ENCODE measurements around the gene LRRC3.

The LRRC3 gene

GRCh38 chr21:44439211-44439600 is 16.1 kb upstream of the LRRC3 start:
- DNase-seq, result no peak
- H3K36me3 ChIP-seq (ENCODE audit: control insufficient read depth in 1 of 2, insufficient read depth in 2 of 2, low read depth in 1 of 2, low read length in 2 of 2), result no peaks in the 10 kb centered on the region
- H4K91ac ChIP-seq (ENCODE audit: low read length), result no peak overlapping the region
- no peak overlapping the region for H2AFZ ChIP-seq (ENCODE audit: low read depth, low read length)
- no peak overlapping the region for H3K14ac ChIP-seq (ENCODE audit: low read length in 2 of 2)
- H3K4ac ChIP-seq (ENCODE audit: low read depth in 1 of 2, low read length in 2 of 2), result no peak overlapping the region
- H3K4me3 ChIP-seq (ENCODE audit: insufficient read depth in 1 of 2, low read depth in 1 of 2, low read length in 2 of 2), result no peak overlapping the region
- no peaks in the 10 kb centered on the region for H3K79me1 ChIP-seq (replicated peaks; ENCODE audit: low read length, poor library complexity, severe bottlenecking)
- H2BK12ac ChIP-seq (ENCODE audit: low read length in 2 of 2), result no peak overlapping the region
- H4K8ac ChIP-seq (ENCODE audit: low read length), result no peak overlapping the region
- H3K4me1 ChIP-seq (ENCODE audit: control insufficient read depth, insufficient read depth, low read depth, low read length), result peaks cover 2% of the 10 kb centered on the region
- no peak overlapping the region for H3K23ac ChIP-seq (ENCODE audit: low read length in 2 of 2)
- H2AK5ac ChIP-seq (ENCODE audit: low read length, severe bottlenecking), result no peak overlapping the region
- H3K18ac ChIP-seq (ENCODE audit: low read depth in 1 of 2, low read length in 2 of 2), result no peak overlapping the region
- no peak overlapping the region for H3K9ac ChIP-seq (ENCODE audit: low read length)
- H3K27ac ChIP-seq (ENCODE audit: low read length, poor library complexity, severe bottlenecking), result no peak overlapping the region
- H3K27me3 ChIP-seq (ENCODE audit: control insufficient read depth in 1 of 2, insufficient read depth in 1 of 2, low read length in 2 of 2), result peaks cover 0 to 11% of the 10 kb centered on the region in 2 experiments
- H3K4me2 ChIP-seq (ENCODE audit: low read length, poor library complexity, severe bottlenecking), result no peak overlapping the region
- no peak overlapping the region for H2BK5ac ChIP-seq (ENCODE audit: low read depth, low read length, poor library complexity, severe bottlenecking)
- H2BK15ac ChIP-seq (ENCODE audit: low read depth, poor library complexity, severe bottlenecking), result no peak overlapping the region
- 85% methylated on average over 11 of the region's 11 CpGs for WGBS
- H3K9me3 ChIP-seq (ENCODE audit: control insufficient read depth, low read length), result no peaks in the 10 kb centered on the region
- H2BK120ac ChIP-seq (ENCODE audit: low read depth, low read length), result no peak overlapping the region

DNA sequence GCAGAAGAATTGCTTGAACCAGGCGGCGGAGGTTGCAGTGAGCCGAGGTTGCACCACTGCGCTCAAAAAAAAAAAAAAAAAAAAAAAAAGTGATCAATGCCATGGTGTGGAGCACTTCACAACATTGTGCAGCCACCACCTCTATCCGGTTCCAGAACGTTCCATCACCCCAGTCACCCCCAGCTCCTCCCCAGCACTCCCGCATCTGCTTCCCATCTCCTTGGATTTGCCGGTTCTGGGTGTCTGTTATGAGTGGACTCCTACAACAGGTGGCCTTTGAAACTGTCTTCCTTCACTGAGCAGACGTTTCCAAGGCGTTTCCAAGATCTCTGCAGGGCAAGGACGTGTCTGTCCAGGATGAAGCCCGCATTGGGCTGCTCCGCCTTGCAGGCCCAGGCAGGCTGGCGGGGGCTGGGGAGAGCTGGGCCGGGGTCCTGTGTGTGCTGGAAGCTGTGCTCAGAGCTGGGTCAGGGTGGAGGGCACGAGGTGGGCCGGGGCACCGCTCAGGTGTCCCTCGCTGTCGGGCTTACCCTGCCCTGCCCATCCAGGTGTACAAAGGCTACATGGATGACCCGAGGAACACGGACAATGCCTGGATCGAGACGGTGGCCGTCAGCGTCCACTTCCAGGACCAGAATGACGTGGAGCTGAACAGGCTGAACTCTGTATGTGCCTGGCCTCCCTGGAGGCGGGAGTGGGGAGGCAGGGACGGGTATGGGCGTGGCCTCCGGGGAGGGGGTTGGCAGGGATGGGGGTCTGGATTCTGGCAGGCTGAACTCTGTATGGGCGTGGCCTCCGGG is 14.9 kb upstream of the LRRC3 start:
- Histone ChIP-seq H3K27me3 (ENCODE audit: control insufficient read depth in 1 of 2, insufficient read depth in 1 of 2, low read length in 2 of 2) (peaks cover 0 to 22% of the 10 kb centered on the region in 2 experiments), H3K18ac (ENCODE audit: low read depth in 1 of 2, low read length in 2 of 2) (no peak overlapping the region), H4K8ac (ENCODE audit: low read length) (no peak overlapping the region), H3K4me1 (ENCODE audit: control insufficient read depth, insufficient read depth, low read depth, low read length) (no peaks in the 10 kb centered on the region), H2AK5ac (ENCODE audit: low read length, severe bottlenecking) (no peak overlapping the region), H2AFZ (ENCODE audit: low read depth, low read length) (no peak overlapping the region), H2BK120ac (ENCODE audit: low read depth, low read length) (no peak overlapping the region), H3K4me3 (ENCODE audit: insufficient read depth in 1 of 2, low read depth in 1 of 2, low read length in 2 of 2) (peak overlapping the region in 1 of 2 experiments; percentile 23), H3K9me3 (ENCODE audit: control insufficient read depth, low read length) (no peaks in the 10 kb centered on the region), H3K4ac (ENCODE audit: low read depth in 1 of 2, low read length in 2 of 2) (no peak overlapping the region), H4K91ac (ENCODE audit: low read length) (no peak overlapping the region), H3K27ac (ENCODE audit: low read length, poor library complexity, severe bottlenecking) (no peak overlapping the region), H3K23ac (ENCODE audit: low read length in 2 of 2) (no peak overlapping the region), H2BK12ac (ENCODE audit: low read length in 2 of 2) (no peak overlapping the region), H2BK5ac (ENCODE audit: low read depth, low read length, poor library complexity, severe bottlenecking) (no peak overlapping the region), H2BK15ac (ENCODE audit: low read depth, poor library complexity, severe bottlenecking) (no peak overlapping the region), H3K36me3 (ENCODE audit: control insufficient read depth in 1 of 2, insufficient read depth in 2 of 2, low read depth in 1 of 2, low read length in 2 of 2) (no peaks in the 10 kb centered on the region), H3K79me1 (replicated peaks; ENCODE audit: low read length, poor library complexity, severe bottlenecking) (no peaks in the 10 kb centered on the region), H3K9ac (ENCODE audit: low read length) (no peak overlapping the region), H3K14ac (ENCODE audit: low read length in 2 of 2) (no peak overlapping the region), H3K4me2 (ENCODE audit: low read length, poor library complexity, severe bottlenecking) (no peak overlapping the region)
- no peak for DNase-seq
- 79% methylated on average over 29 of the region's 33 CpGs for WGBS

DNA sequence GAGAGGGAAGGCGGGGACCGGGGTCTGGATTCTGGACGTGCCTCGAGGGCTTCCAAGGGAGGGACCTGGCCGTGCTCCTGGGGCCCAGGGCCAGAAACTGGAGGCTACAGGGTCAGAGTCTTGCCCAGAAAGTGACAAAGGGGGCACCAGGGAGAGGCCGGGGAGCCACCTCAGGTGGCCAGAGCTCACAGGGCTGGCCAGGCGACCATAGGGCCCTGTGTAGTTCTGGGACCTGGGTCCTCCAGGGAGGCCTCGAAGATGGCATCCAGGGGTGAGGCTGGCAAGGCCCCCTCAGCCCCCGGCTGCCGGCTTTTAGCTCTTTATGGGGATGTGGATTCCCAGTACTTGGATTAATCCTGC is 14.3 kb upstream of the LRRC3 start:
- no peak overlapping the region for H2BK12ac ChIP-seq (ENCODE audit: low read length in 2 of 2)
- WGBS, result 84% methylated on average over 10 of the region's 10 CpGs

GRCh38 chr21:44441581-44442265 is 13.6 kb upstream of the LRRC3 start:
- no peak overlapping the region for H3K27ac ChIP-seq (ENCODE audit: low read length, poor library complexity, severe bottlenecking)
- no peaks in the 10 kb centered on the region for H3K4me1 ChIP-seq (ENCODE audit: control insufficient read depth, insufficient read depth, low read depth, low read length)
- H2BK5ac ChIP-seq (ENCODE audit: low read depth, low read length, poor library complexity, severe bottlenecking), result no peak overlapping the region
- H2AK5ac ChIP-seq (ENCODE audit: low read length, severe bottlenecking), result no peak overlapping the region
- H2BK15ac ChIP-seq (ENCODE audit: low read depth, poor library complexity, severe bottlenecking), result no peak overlapping the region
- no peak overlapping the region for H3K23ac ChIP-seq (ENCODE audit: low read length in 2 of 2)
- H2BK12ac ChIP-seq (ENCODE audit: low read length in 2 of 2), result no peak overlapping the region
- peaks cover 0 to 32% of the 10 kb centered on the region in 2 experiments for H3K27me3 ChIP-seq (ENCODE audit: control insufficient read depth in 1 of 2, insufficient read depth in 1 of 2, low read length in 2 of 2)
- 91% methylated on average over 20 of the region's 20 CpGs for WGBS
- no peak overlapping the region for H3K4me2 ChIP-seq (ENCODE audit: low read length, poor library complexity, severe bottlenecking)
- no peak overlapping the region for H3K4me3 ChIP-seq (ENCODE audit: insufficient read depth in 1 of 2, low read depth in 1 of 2, low read length in 2 of 2)
- H4K8ac ChIP-seq (ENCODE audit: low read length), result no peak overlapping the region
- no peak overlapping the region for H3K14ac ChIP-seq (ENCODE audit: low read length in 2 of 2)
- H3K36me3 ChIP-seq (ENCODE audit: control insufficient read depth in 1 of 2, insufficient read depth in 2 of 2, low read depth in 1 of 2, low read length in 2 of 2), result no peaks in the 10 kb centered on the region
- no peak overlapping the region for H4K91ac ChIP-seq (ENCODE audit: low read length)
- H3K18ac ChIP-seq (ENCODE audit: low read depth in 1 of 2, low read length in 2 of 2), result no peak overlapping the region
- DNase-seq, result no peak
- no peak overlapping the region for H2BK120ac ChIP-seq (ENCODE audit: low read depth, low read length)
- no peaks in the 10 kb centered on the region for H3K79me1 ChIP-seq (replicated peaks; ENCODE audit: low read length, poor library complexity, severe bottlenecking)
- no peak overlapping the region for H2AFZ ChIP-seq (ENCODE audit: low read depth, low read length)
- H3K9me3 ChIP-seq (ENCODE audit: control insufficient read depth, low read length), result no peaks in the 10 kb centered on the region
- no peak overlapping the region for H3K4ac ChIP-seq (ENCODE audit: low read depth in 1 of 2, low read length in 2 of 2)
- no peak overlapping the region for H3K9ac ChIP-seq (ENCODE audit: low read length)

More for the DNA sequence above, 14.3 kb upstream of the LRRC3 start:
- Histone ChIP-seq H3K4ac (ENCODE audit: low read depth in 1 of 2, low read length in 2 of 2) (no peak overlapping the region), H3K9me3 (ENCODE audit: control insufficient read depth, low read length) (no peaks in the 10 kb centered on the region), H3K4me2 (ENCODE audit: low read length, poor library complexity, severe bottlenecking) (no peak overlapping the region), H3K79me1 (replicated peaks; ENCODE audit: low read length, poor library complexity, severe bottlenecking) (no peaks in the 10 kb centered on the region), H3K27ac (ENCODE audit: low read length, poor library complexity, severe bottlenecking) (no peak overlapping the region), H3K4me1 (ENCODE audit: control insufficient read depth, insufficient read depth, low read depth, low read length) (no peaks in the 10 kb centered on the region), H3K4me3 (ENCODE audit: insufficient read depth in 1 of 2, low read depth in 1 of 2, low read length in 2 of 2) (no peak overlapping the region), H4K91ac (ENCODE audit: low read length) (no peak overlapping the region), H3K18ac (ENCODE audit: low read depth in 1 of 2, low read length in 2 of 2) (no peak overlapping the region), H3K9ac (ENCODE audit: low read length) (no peak overlapping the region), H2AK5ac (ENCODE audit: low read length, severe bottlenecking) (no peak overlapping the region), H4K8ac (ENCODE audit: low read length) (no peak overlapping the region), H2BK5ac (ENCODE audit: low read depth, low read length, poor library complexity, severe bottlenecking) (no peak overlapping the region), H2BK120ac (ENCODE audit: low read depth, low read length) (no peak overlapping the region), H2BK15ac (ENCODE audit: low read depth, poor library complexity, severe bottlenecking) (no peak overlapping the region), H3K14ac (ENCODE audit: low read length in 2 of 2) (no peak overlapping the region), H3K23ac (ENCODE audit: low read length in 2 of 2) (no peak overlapping the region), H3K36me3 (ENCODE audit: control insufficient read depth in 1 of 2, insufficient read depth in 2 of 2, low read depth in 1 of 2, low read length in 2 of 2) (no peaks in the 10 kb centered on the region), H3K27me3 (ENCODE audit: control insufficient read depth in 1 of 2, insufficient read depth in 1 of 2, low read length in 2 of 2) (peaks cover 0 to 27% of the 10 kb centered on the region in 2 experiments), H2AFZ (ENCODE audit: low read depth, low read length) (no peak overlapping the region)
- no peak for DNase-seq
